Heart left ventricle (tissue), 16 donors: ENCODE measurements around the gene SDR42E2. TPM values are rescaled to one million over a fixed set of nuclear protein-coding genes. Genes with fewer than 3 reads are reported as not detected.
"Not testable (repeated sequence)": the region's sequence is repeated elsewhere in the genome, so short reads cannot be mapped to it uniquely, and the experiment has no call there.

Source experiments
- ATAC-seq, 4 donors: fragments of 200-7000 bp; cut with Tn5 transposase; one replicate each; pipeline ENCODE4 v1.9.1; 2020 to 2022; ENCODE audit warnings: moderate library complexity in 4 of 4, mild to moderate bottlenecking in 3 of 4, moderate number of reproducible peaks in 1 of 4
- DNase-seq, 5 donors: peaks; one replicate each; pipeline ENCODE4 v3.0.0-alpha.2; 2020
- H3K27ac ChIP-seq, 12 donors: fragments of 200-600 bp; sonication (generic) in 4 of 12; one replicate each; pipeline versions ENCODE4 v1.5.0 to v1.8.0; 2016 to 2022; ENCODE audit warnings: mild to moderate bottlenecking in 2 of 12
- H3K27me3 ChIP-seq, 9 donors: fragments of 200-600 bp; sonication (generic) in 2 of 9; one replicate each; pipeline versions ENCODE4 v1.5.1 to v1.8.0; 2016 to 2022; ENCODE audit warnings: mild to moderate bottlenecking in 3 of 9
- H3K36me3 ChIP-seq, 9 donors: fragments of 200-600 bp; sonication (generic) in 2 of 9; one replicate each; pipeline versions ENCODE4 v1.5.0 to v1.8.0; 2018 to 2022; ENCODE audit warnings: mild to moderate bottlenecking in 2 of 9
- H3K4me1 ChIP-seq, 12 donors: fragments of 200-600 bp; sonication (generic) in 4 of 12; one replicate each; pipeline versions ENCODE4 v1.5.0 to v1.8.0; 2016 to 2022; ENCODE audit warnings: mild to moderate bottlenecking in 3 of 12
- H3K4me3 ChIP-seq, 12 donors: fragments of 200-600 bp; sonication (generic) in 4 of 12; one replicate each; pipeline versions ENCODE4 v1.5.0 to v1.8.0; 2017 to 2022; ENCODE audit warnings: mild to moderate bottlenecking in 9 of 12, moderate library complexity in 4 of 12
- H3K9me3 ChIP-seq, 12 donors: fragments of 200-600 bp; sonication (generic) in 4 of 12; one replicate each; pipeline versions ENCODE4 v1.5.0 to v1.8.0; 2016 to 2022; ENCODE audit warnings: mild to moderate bottlenecking in 1 of 12
- POLR2A ChIP-seq, 2 donors: fragments of 450-650 bp; IDR thresholded peaks; one replicate each; pipeline ENCODE4 v1.6.1; 2017; ENCODE audit warnings: antibody characterized with exemption in 2 of 2, mild to moderate bottlenecking in 2 of 2, moderate library complexity in 2 of 2
- WGBS, 4 donors: extraction: QIAGEN DNeasy Blood & Tissue Kit in 2 of 4; methylation state at CpG; one replicate each; pipeline versions ENCODE4 v1.1.5 to v1.1.7; 2013 to 2018; 5-methylcytosine and 5-hydroxymethylcytosine counted together
- intact Hi-C, 10 donors: fragments of 100-400 bp; cut with DNase I; formaldehyde crosslinking; loops; one replicate each; pipeline versions ENCODE4 v1.11.1 to v1.14.2; 2022
- polyA plus RNA-seq, 2 donors: library from polyadenylated mRNA; stranded (reverse); fragments of 200-250 nt; gene quantifications; one replicate each; pipeline ENCODE4 v1.2.3, GENCODE V29; 2013
- total RNA-seq, 9 donors: library from RNA; depleted of rRNA in 2 of 9; stranded (reverse); fragments of >200 nt in 2 of 9; fragmentation: NEBNext Ultra II Directional in 3 of 9; extraction: Animal tissue kit (Norgen Biotek cat#: 25700) in 3 of 9; gene quantifications; one replicate each; pipeline versions ENCODE4 v1.1.0 to v1.2.4, GENCODE V29; 2016 to 2023
- TF ChIP-seq, protein P1 (sequence below), 12 donors: fragments of 200-600 bp; sonication (generic) in 4 of 12; IDR thresholded peaks; one replicate each; pipeline versions ENCODE4 v1.5.0 to v1.8.0; 2018 to 2022; ENCODE audit warnings: antibody characterized with exemption in 12 of 12, mild to moderate bottlenecking in 5 of 12
- donor health status: ischemic (EF 13 %, LVEDD 7.1; RV severe dilation, severe dysfunction).
- donor health status: healthy with polysubstance abuse.
- donor health status: DM: no; HTN: yes; CAD: no.
- donor health status: DM: no; HTN: no; CAD: no.
- donor health status: ischemic (EF 25% LVEDD 6.9; RV normal size, moderate dysfunction).
- donor health status: ischemic (EF 25% LVEDD 5.7; RV mildly dilated, moderate dysfunction).
- donor health status: healthy.
- donor health status: DM: yes; HTN: yes; CAD: no.
- donor health status: ischemic (EF 35%, LVEDD 5.7; RV mildly dilated, moderate dysfunction).
- donor health status: nonischemic (EF 11% LVEDD 7.7; RV severe dilation, severe dysfunction).
- donor health status: DM: yes; HTN: yes; CAD: no.
- donor health status: PGD.
- donor health status: ischemic (EF 29% LVEDD 5.4; RV normal size, mild dysfunction).
- donor health status: nonischemic (EF 23%, LVEDD 6.1; RV moderate dilation, normal function).

The SDR42E2 gene
- total and polyA plus RNA-seq, 11 donors: not detected

DNA sequence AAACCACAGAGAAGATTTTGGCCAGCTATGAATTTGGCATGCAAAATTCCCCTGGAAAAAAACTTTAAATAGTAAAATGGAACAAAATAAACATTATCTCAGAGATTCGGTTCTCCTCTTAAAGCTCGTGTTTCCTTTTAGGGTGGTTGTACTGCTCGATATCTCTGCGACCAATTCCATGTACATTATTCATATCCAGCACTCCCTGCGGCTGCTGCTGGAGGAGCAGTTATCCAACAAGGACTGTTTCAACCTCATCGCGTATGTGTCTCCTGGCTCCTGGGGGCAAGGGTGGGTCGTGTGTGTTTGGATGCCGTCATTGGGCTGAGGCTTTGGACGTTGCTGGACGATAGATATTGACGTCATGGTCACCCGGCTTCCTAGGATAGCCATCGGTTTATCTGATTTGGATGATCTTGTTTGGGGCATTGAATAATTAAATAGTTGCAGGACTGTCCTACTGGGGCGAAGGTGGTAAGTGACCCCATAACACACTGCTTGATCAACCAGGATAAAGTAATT lies 36.2 kb upstream of the SDR42E2 start:
- H3K4me3 ChIP-seq: no peak overlapping the region
- H3K9me3 ChIP-seq: peaks cover 0 to 6% (median 0%) of the 10 kb centered on the region in 12 donors
- TF ChIP-seq, protein P1, sequence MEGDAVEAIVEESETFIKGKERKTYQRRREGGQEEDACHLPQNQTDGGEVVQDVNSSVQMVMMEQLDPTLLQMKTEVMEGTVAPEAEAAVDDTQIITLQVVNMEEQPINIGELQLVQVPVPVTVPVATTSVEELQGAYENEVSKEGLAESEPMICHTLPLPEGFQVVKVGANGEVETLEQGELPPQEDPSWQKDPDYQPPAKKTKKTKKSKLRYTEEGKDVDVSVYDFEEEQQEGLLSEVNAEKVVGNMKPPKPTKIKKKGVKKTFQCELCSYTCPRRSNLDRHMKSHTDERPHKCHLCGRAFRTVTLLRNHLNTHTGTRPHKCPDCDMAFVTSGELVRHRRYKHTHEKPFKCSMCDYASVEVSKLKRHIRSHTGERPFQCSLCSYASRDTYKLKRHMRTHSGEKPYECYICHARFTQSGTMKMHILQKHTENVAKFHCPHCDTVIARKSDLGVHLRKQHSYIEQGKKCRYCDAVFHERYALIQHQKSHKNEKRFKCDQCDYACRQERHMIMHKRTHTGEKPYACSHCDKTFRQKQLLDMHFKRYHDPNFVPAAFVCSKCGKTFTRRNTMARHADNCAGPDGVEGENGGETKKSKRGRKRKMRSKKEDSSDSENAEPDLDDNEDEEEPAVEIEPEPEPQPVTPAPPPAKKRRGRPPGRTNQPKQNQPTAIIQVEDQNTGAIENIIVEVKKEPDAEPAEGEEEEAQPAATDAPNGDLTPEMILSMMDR (IDR thresholded peaks at IDR 0.05): no peak
- no peak for TF ChIP-seq POLR2A (IDR thresholded peaks at IDR 0.05)
- H3K36me3 ChIP-seq: no peaks in the 10 kb centered on the region
- 81 to 86% (median 83%) methylated on average over 15 of the region's 15 CpGs for WGBS, 4 donors
- DNase-seq (no peak), ATAC-seq (no peak)
- H3K27me3 ChIP-seq: no peaks in the 10 kb centered on the region
- no peak overlapping the region for H3K27ac ChIP-seq
- intact Hi-C loops: no loop called here
- no peaks in the 10 kb centered on the region for H3K4me1 ChIP-seq

DNA sequence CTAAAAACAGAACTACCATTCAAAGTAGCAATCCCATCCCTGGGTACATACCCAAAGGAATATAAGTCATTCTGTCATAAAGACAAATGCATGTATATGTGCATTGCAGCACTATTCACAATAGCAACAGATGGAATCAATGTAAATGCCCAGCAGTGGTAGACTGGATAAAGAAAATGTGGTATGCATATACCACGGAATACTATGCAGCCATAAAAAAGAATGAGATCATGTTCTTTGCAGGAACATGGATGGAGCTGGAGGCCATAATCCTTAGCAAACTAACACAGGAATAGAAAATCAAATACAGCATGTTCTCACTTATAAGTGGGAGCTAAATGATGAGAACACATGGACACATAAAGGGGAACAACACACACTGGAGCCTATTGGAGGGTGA lies 33.8 kb upstream of the SDR42E2 start:
- ATAC-seq: not testable (repeated sequence)

DNA sequence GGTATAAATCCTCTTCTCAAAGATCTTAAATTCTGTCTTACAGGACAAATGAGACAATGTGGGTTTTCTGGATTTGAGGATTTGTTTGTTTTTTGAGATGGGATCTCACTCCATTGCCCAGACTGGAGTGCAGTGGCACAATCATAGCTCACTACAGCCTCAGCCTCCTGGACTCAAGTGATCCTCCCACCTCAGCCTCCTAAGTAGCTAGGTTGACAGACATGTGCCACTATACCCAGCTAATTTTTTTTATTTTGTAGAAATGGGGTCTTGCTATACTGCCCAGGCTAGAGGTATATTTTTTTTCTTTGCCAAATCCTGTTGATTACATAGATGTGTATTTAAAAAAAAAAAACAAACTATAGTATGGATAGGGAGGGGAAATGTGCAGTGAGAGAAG lies 31.8 kb upstream of the SDR42E2 start:
- Histone ChIP-seq H3K4me3 (no peak overlapping the region), H3K36me3 (no peaks in the 10 kb centered on the region), H3K9me3 (peaks cover 0 to 6% (median 0%) of the 10 kb centered on the region in 12 donors), H3K4me1 (no peaks in the 10 kb centered on the region), H3K27ac (no peak overlapping the region), H3K27me3 (no peaks in the 10 kb centered on the region)
- intact Hi-C loops: no loop called here
- TF ChIP-seq POLR2A (IDR thresholded peaks at IDR 0.05): no peak
- TF ChIP-seq, protein P1 (IDR thresholded peaks at IDR 0.05): no peak
- ATAC-seq (no peak), DNase-seq (no peak)

More for the DNA sequence above, 33.8 kb upstream of the SDR42E2 start:
- H3K27me3 ChIP-seq, H3K9me3 ChIP-seq, H3K4me1 ChIP-seq, H3K27ac ChIP-seq, DNase-seq, intact Hi-C loops, H3K36me3 ChIP-seq, H3K4me3 ChIP-seq: not testable (repeated sequence)
- WGBS, 4 donors: 89 to 97% (median 95%) methylated on average over 1 of the region's 1 CpG

DNA sequence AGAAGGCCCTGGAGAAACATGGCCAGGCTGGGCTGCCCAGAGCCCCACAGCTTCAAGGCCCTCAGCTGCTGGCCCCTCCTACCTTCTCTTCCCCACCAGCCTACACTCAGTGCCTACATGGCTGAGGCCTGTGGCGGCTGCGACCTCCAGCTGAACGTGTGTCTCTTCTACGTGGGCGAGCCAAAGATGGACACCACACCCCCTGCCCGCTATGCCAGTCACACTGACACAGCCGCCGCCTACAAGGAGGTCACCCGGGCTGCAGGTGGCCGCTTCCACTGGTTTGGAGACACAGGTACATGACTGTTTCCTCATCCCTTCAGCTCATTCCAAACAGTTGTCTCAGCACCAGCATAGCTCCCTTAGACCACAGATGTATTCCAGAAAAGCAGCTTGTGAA lies 29.5 kb upstream of the SDR42E2 start:
- peaks cover 0 to 6% (median 0%) of the 10 kb centered on the region in 12 donors for H3K9me3 ChIP-seq
- no peak for DNase-seq
- no peaks in the 10 kb centered on the region for H3K36me3 ChIP-seq
- H3K27ac ChIP-seq: no peak overlapping the region
- ATAC-seq: no peak
- no peaks in the 10 kb centered on the region for H3K4me1 ChIP-seq
- H3K27me3 ChIP-seq: no peaks in the 10 kb centered on the region
- TF ChIP-seq, protein P1 (IDR thresholded peaks at IDR 0.05): no peak
- no peak overlapping the region for H3K4me3 ChIP-seq
- WGBS, 4 donors: 85 to 89% (median 87%) methylated on average over 10 of the region's 10 CpGs
- intact Hi-C loops: no loop called here

DNA sequence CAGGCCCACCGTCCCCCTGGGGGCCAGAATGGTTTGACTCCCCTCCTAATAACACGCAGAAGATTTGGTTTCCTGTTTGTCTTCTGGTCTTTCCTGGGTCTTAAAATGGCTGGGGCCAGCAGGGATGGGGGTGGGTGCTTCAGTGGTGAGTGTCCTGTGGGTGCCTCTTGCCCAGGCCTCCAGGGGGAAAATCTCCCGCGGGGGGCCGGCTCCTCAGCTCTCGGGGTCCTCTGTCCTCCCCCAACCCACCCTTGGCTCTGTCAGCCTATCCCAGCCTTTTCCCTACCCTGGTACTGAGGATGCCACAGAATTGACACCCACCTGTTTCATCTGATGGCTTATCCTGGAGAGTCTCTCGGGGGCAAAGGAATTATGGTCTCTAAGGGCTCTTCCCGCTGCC lies 23.8 kb upstream of the SDR42E2 start:
- WGBS, 4 donors: 63 to 86% (median 75%) methylated on average over 6 to 8 of the region's 8 CpGs
- Histone ChIP-seq H3K27ac (no peak overlapping the region), H3K27me3 (no peaks in the 10 kb centered on the region), H3K36me3 (no peaks in the 10 kb centered on the region), H3K4me1 (no peaks in the 10 kb centered on the region), H3K4me3 (no peak overlapping the region), H3K9me3 (no peaks in the 10 kb centered on the region)
- intact Hi-C loops: no loop called here
- TF ChIP-seq POLR2A (IDR thresholded peaks at IDR 0.05): no peak
- TF ChIP-seq, protein P1 (IDR thresholded peaks at IDR 0.05): no peak
- no peak for DNase-seq
- no peak for ATAC-seq
